ENCODE measurements around the gene SSTR3. TPM values are rescaled to one million over a fixed set of nuclear protein-coding genes. Genes with fewer than 3 reads are reported as not detected.

SSTR3 gene
- total RNA-seq, 1 experiment from 2014 or later, result 0.22 TPM

DNA sequence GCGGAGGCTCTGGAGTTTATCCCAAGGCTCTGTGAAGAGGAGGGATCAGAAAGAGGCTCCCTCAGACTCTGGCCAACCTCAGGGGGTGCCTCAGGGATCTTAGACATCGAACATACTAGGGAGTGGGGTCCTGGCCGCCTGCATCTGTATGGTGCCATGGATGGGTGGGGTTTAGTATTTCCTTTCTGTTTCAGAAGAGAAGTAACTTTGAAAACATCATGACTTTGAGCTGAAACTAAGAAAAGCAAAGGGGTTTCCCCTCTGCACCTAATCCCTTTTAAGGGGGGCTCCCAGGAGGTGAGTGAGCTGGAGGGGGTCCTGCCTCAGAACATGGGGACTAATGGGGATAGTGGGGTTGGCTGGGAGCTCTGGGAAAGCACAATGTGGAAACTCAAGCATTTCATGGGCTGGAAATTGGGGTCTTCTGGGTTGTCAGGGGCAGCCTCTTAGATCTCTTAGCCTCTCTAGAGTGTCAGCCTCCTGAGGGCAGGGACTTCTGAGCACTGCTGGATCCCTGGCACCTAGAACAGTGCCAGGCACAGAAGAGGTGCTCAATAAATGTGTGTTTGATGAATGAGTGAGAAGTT is 11.8 kb upstream of the SSTR3 start (continued):
- TF ChIP-seq TCF7 (CRISPR knock-in tag; IDR thresholded peaks at IDR 0.05; ENCODE audit: low read depth), result no peak
- no peak for TF ChIP-seq ZNF671 (CRISPR knock-in tag; IDR thresholded peaks at IDR 0.05)
- no peak for TF ChIP-seq TP53 (CRISPR knock-in tag; IDR thresholded peaks at IDR 0.05)

DNA sequence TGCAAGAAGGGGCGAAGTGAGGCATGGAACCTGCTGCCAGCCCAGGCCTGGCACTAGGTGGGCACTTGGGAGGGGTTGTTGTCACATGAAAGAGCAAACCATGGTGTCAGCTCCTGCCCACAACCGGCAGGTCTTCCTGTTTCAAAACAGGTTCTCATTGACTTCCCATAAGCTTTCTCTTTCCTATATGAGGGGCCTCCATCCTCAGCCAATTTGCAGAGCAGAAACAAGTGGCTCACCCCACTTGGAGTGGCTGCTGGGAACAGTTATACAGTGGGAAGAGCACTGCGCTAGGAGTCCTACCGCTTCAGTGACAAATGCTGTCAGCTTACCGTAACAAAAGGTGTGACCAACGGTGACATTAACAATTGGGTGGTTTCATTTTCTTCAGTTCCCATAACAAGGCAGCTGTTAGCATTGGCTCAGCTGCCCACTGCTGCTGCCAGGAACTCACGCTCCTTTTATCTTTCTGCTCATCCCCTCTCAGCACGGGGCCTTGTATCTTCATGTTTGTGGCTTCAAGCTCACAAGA is 10.2 kb upstream of the SSTR3 start:
- TF ChIP-seq, protein P1, sequence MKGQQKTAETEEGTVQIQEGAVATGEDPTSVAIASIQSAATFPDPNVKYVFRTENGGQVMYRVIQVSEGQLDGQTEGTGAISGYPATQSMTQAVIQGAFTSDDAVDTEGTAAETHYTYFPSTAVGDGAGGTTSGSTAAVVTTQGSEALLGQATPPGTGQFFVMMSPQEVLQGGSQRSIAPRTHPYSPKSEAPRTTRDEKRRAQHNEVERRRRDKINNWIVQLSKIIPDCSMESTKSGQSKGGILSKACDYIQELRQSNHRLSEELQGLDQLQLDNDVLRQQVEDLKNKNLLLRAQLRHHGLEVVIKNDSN (CRISPR knock-in tag; IDR thresholded peaks at IDR 0.05), result no peak
- no peak for TF ChIP-seq ATF1 (CRISPR knock-in tag; IDR thresholded peaks at IDR 0.05)
- no peak for TF ChIP-seq GABPB1 (CRISPR knock-in tag; IDR thresholded peaks at IDR 0.05)
- TF ChIP-seq, protein P2, sequence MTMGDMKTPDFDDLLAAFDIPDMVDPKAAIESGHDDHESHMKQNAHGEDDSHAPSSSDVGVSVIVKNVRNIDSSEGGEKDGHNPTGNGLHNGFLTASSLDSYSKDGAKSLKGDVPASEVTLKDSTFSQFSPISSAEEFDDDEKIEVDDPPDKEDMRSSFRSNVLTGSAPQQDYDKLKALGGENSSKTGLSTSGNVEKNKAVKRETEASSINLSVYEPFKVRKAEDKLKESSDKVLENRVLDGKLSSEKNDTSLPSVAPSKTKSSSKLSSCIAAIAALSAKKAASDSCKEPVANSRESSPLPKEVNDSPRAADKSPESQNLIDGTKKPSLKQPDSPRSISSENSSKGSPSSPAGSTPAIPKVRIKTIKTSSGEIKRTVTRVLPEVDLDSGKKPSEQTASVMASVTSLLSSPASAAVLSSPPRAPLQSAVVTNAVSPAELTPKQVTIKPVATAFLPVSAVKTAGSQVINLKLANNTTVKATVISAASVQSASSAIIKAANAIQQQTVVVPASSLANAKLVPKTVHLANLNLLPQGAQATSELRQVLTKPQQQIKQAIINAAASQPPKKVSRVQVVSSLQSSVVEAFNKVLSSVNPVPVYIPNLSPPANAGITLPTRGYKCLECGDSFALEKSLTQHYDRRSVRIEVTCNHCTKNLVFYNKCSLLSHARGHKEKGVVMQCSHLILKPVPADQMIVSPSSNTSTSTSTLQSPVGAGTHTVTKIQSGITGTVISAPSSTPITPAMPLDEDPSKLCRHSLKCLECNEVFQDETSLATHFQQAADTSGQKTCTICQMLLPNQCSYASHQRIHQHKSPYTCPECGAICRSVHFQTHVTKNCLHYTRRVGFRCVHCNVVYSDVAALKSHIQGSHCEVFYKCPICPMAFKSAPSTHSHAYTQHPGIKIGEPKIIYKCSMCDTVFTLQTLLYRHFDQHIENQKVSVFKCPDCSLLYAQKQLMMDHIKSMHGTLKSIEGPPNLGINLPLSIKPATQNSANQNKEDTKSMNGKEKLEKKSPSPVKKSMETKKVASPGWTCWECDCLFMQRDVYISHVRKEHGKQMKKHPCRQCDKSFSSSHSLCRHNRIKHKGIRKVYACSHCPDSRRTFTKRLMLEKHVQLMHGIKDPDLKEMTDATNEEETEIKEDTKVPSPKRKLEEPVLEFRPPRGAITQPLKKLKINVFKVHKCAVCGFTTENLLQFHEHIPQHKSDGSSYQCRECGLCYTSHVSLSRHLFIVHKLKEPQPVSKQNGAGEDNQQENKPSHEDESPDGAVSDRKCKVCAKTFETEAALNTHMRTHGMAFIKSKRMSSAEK (CRISPR knock-in tag; IDR thresholded peaks at IDR 0.05; ENCODE audit: borderline replicate concordance), result no peak
- no peak for TF ChIP-seq NR2C2 (CRISPR knock-in tag; IDR thresholded peaks at IDR 0.05)
- TF ChIP-seq ZNF423 (CRISPR knock-in tag; IDR thresholded peaks at IDR 0.05), result no peak
- TF ChIP-seq, protein P3, sequence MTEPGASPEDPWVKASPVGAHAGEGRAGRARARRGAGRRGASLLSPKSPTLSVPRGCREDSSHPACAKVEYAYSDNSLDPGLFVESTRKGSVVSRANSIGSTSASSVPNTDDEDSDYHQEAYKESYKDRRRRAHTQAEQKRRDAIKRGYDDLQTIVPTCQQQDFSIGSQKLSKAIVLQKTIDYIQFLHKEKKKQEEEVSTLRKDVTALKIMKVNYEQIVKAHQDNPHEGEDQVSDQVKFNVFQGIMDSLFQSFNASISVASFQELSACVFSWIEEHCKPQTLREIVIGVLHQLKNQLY (CRISPR knock-in tag; IDR thresholded peaks at IDR 0.05), result no peak
- TF ChIP-seq NFATC4 (CRISPR knock-in tag; IDR thresholded peaks at IDR 0.05), result no peak
- TF ChIP-seq SMAD3 (CRISPR knock-in tag; IDR thresholded peaks at IDR 0.05; ENCODE audit: borderline replicate concordance), result no peak
- TF ChIP-seq, protein P4, sequence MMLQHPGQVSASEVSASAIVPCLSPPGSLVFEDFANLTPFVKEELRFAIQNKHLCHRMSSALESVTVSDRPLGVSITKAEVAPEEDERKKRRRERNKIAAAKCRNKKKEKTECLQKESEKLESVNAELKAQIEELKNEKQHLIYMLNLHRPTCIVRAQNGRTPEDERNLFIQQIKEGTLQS (CRISPR knock-in tag; conservative IDR thresholded peaks at IDR 0.05), result no peak
- no peak for TF ChIP-seq NR3C1 (CRISPR knock-in tag; conservative IDR thresholded peaks at IDR 0.05; ENCODE audit: low read depth)
- TF ChIP-seq, protein P5, sequence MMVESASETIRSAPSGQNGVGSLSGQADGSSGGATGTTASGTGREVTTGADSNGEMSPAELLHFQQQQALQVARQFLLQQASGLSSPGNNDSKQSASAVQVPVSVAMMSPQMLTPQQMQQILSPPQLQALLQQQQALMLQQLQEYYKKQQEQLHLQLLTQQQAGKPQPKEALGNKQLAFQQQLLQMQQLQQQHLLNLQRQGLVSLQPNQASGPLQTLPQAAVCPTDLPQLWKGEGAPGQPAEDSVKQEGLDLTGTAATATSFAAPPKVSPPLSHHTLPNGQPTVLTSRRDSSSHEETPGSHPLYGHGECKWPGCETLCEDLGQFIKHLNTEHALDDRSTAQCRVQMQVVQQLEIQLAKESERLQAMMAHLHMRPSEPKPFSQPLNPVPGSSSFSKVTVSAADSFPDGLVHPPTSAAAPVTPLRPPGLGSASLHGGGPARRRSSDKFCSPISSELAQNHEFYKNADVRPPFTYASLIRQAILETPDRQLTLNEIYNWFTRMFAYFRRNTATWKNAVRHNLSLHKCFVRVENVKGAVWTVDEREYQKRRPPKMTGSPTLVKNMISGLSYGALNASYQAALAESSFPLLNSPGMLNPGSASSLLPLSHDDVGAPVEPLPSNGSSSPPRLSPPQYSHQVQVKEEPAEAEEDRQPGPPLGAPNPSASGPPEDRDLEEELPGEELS (CRISPR knock-in tag; IDR thresholded peaks at IDR 0.05), result no peak
- TF ChIP-seq, protein P6, sequence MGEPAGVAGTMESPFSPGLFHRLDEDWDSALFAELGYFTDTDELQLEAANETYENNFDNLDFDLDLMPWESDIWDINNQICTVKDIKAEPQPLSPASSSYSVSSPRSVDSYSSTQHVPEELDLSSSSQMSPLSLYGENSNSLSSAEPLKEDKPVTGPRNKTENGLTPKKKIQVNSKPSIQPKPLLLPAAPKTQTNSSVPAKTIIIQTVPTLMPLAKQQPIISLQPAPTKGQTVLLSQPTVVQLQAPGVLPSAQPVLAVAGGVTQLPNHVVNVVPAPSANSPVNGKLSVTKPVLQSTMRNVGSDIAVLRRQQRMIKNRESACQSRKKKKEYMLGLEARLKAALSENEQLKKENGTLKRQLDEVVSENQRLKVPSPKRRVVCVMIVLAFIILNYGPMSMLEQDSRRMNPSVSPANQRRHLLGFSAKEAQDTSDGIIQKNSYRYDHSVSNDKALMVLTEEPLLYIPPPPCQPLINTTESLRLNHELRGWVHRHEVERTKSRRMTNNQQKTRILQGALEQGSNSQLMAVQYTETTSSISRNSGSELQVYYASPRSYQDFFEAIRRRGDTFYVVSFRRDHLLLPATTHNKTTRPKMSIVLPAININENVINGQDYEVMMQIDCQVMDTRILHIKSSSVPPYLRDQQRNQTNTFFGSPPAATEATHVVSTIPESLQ (CRISPR knock-in tag; IDR thresholded peaks at IDR 0.05), result no peak
- TF ChIP-seq, protein P7, sequence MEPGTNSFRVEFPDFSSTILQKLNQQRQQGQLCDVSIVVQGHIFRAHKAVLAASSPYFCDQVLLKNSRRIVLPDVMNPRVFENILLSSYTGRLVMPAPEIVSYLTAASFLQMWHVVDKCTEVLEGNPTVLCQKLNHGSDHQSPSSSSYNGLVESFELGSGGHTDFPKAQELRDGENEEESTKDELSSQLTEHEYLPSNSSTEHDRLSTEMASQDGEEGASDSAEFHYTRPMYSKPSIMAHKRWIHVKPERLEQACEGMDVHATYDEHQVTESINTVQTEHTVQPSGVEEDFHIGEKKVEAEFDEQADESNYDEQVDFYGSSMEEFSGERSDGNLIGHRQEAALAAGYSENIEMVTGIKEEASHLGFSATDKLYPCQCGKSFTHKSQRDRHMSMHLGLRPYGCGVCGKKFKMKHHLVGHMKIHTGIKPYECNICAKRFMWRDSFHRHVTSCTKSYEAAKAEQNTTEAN (CRISPR knock-in tag; IDR thresholded peaks at IDR 0.05), result no peak
- TF ChIP-seq, protein P8, sequence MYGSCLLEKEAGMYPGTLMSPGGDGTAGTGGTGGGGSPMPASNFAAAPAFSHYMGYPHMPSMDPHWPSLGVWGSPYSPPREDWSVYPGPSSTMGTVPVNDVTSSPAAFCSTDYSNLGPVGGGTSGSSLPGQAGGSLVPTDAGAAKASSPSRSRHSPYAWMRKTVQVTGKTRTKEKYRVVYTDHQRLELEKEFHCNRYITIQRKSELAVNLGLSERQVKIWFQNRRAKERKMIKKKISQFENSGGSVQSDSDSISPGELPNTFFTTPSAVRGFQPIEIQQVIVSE (CRISPR knock-in tag; IDR thresholded peaks at IDR 0.05; ENCODE audit: borderline replicate concordance), result no peak
- TF ChIP-seq, protein P9, sequence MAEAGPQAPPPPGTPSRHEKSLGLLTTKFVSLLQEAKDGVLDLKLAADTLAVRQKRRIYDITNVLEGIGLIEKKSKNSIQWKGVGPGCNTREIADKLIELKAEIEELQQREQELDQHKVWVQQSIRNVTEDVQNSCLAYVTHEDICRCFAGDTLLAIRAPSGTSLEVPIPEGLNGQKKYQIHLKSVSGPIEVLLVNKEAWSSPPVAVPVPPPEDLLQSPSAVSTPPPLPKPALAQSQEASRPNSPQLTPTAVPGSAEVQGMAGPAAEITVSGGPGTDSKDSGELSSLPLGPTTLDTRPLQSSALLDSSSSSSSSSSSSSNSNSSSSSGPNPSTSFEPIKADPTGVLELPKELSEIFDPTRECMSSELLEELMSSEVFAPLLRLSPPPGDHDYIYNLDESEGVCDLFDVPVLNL (CRISPR knock-in tag; IDR thresholded peaks at IDR 0.05; ENCODE audit: borderline replicate concordance, low read depth), result no peak
- TF ChIP-seq, protein P10, sequence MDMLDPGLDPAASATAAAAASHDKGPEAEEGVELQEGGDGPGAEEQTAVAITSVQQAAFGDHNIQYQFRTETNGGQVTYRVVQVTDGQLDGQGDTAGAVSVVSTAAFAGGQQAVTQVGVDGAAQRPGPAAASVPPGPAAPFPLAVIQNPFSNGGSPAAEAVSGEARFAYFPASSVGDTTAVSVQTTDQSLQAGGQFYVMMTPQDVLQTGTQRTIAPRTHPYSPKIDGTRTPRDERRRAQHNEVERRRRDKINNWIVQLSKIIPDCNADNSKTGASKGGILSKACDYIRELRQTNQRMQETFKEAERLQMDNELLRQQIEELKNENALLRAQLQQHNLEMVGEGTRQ (CRISPR knock-in tag; IDR thresholded peaks at IDR 0.05), result no peak
- H3K4me1 Mint-ChIP-seq, result peaks cover 5% of the 10 kb centered on the region
- POLR2A ChIA-PET, result no interaction called here
- no peak overlapping the region for H3K4me3 Mint-ChIP-seq
- no peak overlapping the region for H3K27ac Mint-ChIP-seq
- no peak for DNase-seq (ENCODE audit: low spot score)
- peaks cover 12% of the 10 kb centered on the region for H3K9me3 Mint-ChIP-seq
- no peaks in the 10 kb centered on the region for H3K36me3 Mint-ChIP-seq
- no peak for ATAC-seq
- H3K27me3 Mint-ChIP-seq (ENCODE audit: low read depth), result peaks cover 17% of the 10 kb centered on the region
- CTCF ChIA-PET, result interaction anchor here (0.6 to 1.2 kb wide), 3 partner anchors 31 to 38 kb away, joined by 3 to 4 read pairs (median 3); no protein-coding TSS in a partner anchor

All from WTC11 (cell line).